BJ (cell line): Measurements from ENCODE around the gene ZFAND3. TPM values are rescaled to one million over a fixed set of nuclear protein-coding genes. Genes with fewer than 3 reads are reported as not detected.

Experiments used
- CTCF ChIA-PET: fragments of 350-600 bp; formaldehyde crosslinking; extraction: SDS; loops from one replicate; lab custom pipeline; 2021; ENCODE audit warnings: antibody characterized with exemption, inconsistent platforms; lab: Yijun Ruan, JAX
- POLR2A ChIA-PET: fragments of 300-600 bp; sonication (Branson Sonifier 250); formaldehyde crosslinking; extraction: SDS; loops from one replicate; lab custom pipeline; 2021; ENCODE audit warnings: antibody characterized with exemption; lab: Charles Lee
- DNase-seq: peaks from one replicate; pipeline ENCODE4 v3.0.0-alpha.2; 2011; ENCODE audit warnings: low read depth
- H3K27me3 ChIP-seq: 2 replicates; pipeline ENCODE4 v1.6.0; 2011; ENCODE audit warnings: low read length; ENCODE audit not compliant: control insufficient read depth, insufficient read depth
- H3K36me3 ChIP-seq: 2 replicates; pipeline ENCODE4 v1.5.1; 2011; ENCODE audit warnings: low read length; ENCODE audit not compliant: control insufficient read depth, insufficient read depth
- H3K4me3 ChIP-seq: 2 replicates; pipeline ENCODE4 v1.5.1; 2011; ENCODE audit warnings: low read depth, mild to moderate bottlenecking, control low read depth, low read length
- CTCF ChIP-seq: IDR thresholded peaks from 2 replicates; pipeline ENCODE4 v1.5.1; 2011; ENCODE audit warnings: low read depth, mild to moderate bottlenecking, control low read depth, inconsistent platforms, low read length, moderate library complexity; ENCODE audit not compliant: insufficient read depth
- polyA plus RNA-seq: library from polyadenylated mRNA; depleted of rRNA; stranded (reverse); fragments of >200 nt; gene quantifications from 2 replicates; pipeline ENCODE4 v1.2.3, GENCODE V29; 2011

ZFAND3 gene
- polyA plus RNA-seq, 1 experiment, result 15.5 TPM

- no peak for TF ChIP-seq CTCF
- CTCF ChIA-PET, result no interaction called here
- Histone ChIP-seq H3K4me3 (no peak overlapping the region), H3K36me3 (peaks cover 3% of the 10 kb centered on the region; the same call in 1 of the 2 replicates), H3K27me3 (no peaks in the 10 kb centered on the region)
- no peak for DNase-seq
- POLR2A ChIA-PET, result no interaction called here
Measured at GRCh38 chr6:38144365-38144945, 324.9 kb downstream of the ZFAND3 start.

- TF ChIP-seq CTCF, result no peak
- no peak for DNase-seq
- CTCF ChIA-PET, result no interaction called here
- Histone ChIP-seq H3K36me3 (peaks cover 3% of the 10 kb centered on the region; the same call in 1 of the 2 replicates), H3K27me3 (no peaks in the 10 kb centered on the region), H3K4me3 (no peak overlapping the region)
- POLR2A ChIA-PET, result no interaction called here
Measured at GRCh38 chr6:38146021-38146733, 326.6 kb downstream of the ZFAND3 start.

GRCh38 chr6:38146734-38147027 lies 327.2 kb downstream of the ZFAND3 start:
- TF ChIP-seq CTCF, result no peak
- Histone ChIP-seq H3K4me3 (no peak overlapping the region), H3K27me3 (no peaks in the 10 kb centered on the region), H3K36me3 (peaks cover 3% of the 10 kb centered on the region)
- no peak for DNase-seq
- CTCF ChIA-PET, result no interaction called here
- POLR2A ChIA-PET, result no interaction called here

GRCh38 chr6:38148606-38149005 lies 329.1 kb downstream of the ZFAND3 start:
- no peak for DNase-seq
- CTCF ChIA-PET, result interaction anchor here (1.2 kb wide), 1 partner anchor 101 kb away, joined by 3 read pairs; no protein-coding TSS in a partner anchor
- POLR2A ChIA-PET, result interaction anchor here (0.6 kb wide), 1 partner anchor 278 kb away, joined by 6 read pairs; no protein-coding TSS in a partner anchor
- no peak for TF ChIP-seq CTCF
- no peaks in the 10 kb centered on the region for H3K27me3 ChIP-seq
- peaks cover 11% of the 10 kb centered on the region for H3K36me3 ChIP-seq
- H3K4me3 ChIP-seq, result no peak overlapping the region

GRCh38 chr6:38149531-38149930 lies 330.0 kb downstream of the ZFAND3 start:
- TF ChIP-seq CTCF, result no peak
- POLR2A ChIA-PET, result interaction anchor here (0.7 kb wide), 1 partner anchor 68 kb away, joined by 3 read pairs; no protein-coding TSS in a partner anchor
- Histone ChIP-seq H3K4me3 (no peak overlapping the region), H3K27me3 (no peaks in the 10 kb centered on the region), H3K36me3 (peaks cover 11% of the 10 kb centered on the region)
- DNase-seq, result no peak
- CTCF ChIA-PET, result interaction anchor here (1.0 to 1.5 kb wide), 2 partner anchors 115 to 421 kb away, joined by 3 read pairs; no protein-coding TSS in a partner anchor
